Measurements from ENCODE around the gene GINS3.

GINS3 gene

DNA sequence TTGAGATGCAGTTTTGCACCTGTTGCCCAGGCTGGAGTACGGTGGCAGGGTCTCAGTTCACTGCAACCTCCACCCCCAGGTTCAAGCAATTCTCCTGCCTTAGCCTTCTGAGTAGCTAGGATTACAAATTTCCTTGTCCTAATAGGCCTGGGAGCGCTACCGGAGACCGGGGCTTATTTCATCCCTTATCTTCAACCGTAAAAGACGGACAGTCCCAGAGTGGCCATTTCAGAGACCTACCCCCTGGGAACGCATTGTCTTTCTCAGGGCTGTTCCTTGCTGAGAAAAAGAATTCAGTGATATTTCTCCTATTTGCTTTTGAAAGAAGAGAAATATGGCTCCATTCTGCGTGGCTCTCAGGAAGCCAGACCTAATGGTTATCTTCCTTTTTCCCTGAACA is 39.6 kb upstream of the GINS3 start:
- Histone ChIP-seq H3K23ac (ENCODE audit: low read length) (no peak overlapping the region), H2BK15ac (replicated peaks; ENCODE audit: low read depth) (no peak overlapping the region), H3K79me1 (ENCODE audit: low read length) (no peaks in the 10 kb centered on the region), H2AK5ac (ENCODE audit: low read length) (no peak overlapping the region), H3K36me3 (ENCODE audit: control insufficient read depth, insufficient read depth, low read length) (no peaks in the 10 kb centered on the region), H3K4ac (ENCODE audit: low read depth, low read length) (no peak overlapping the region), H2BK120ac (ENCODE audit: low read depth, low read length) (no peak overlapping the region), H3K4me3 (ENCODE audit: low read length) (no peak overlapping the region), H4K8ac (ENCODE audit: low read depth, low read length) (no peak overlapping the region), H2BK5ac (ENCODE audit: low read length) (no peak overlapping the region), H3K4me2 (ENCODE audit: low read length) (no peak overlapping the region), H3K27me3 (ENCODE audit: insufficient read depth, low read length, poor library complexity) (no peaks in the 10 kb centered on the region), H3K4me1 (ENCODE audit: control insufficient read depth, low read depth, low read length) (no peaks in the 10 kb centered on the region), H3K9ac (ENCODE audit: low read length) (no peak overlapping the region), H4K5ac (ENCODE audit: low read length) (no peak overlapping the region), H3K79me2 (ENCODE audit: control insufficient read depth, insufficient read depth, low read length) (no peaks in the 10 kb centered on the region), H3K18ac (ENCODE audit: low read length) (no peak overlapping the region), H3K56ac (ENCODE audit: low read length) (no peak overlapping the region), H3K27ac (ENCODE audit: low read depth, low read length) (no peak overlapping the region)
- no peak for DNase-seq
- WGBS (ENCODE audit: extremely low coverage, insufficient coverage, low lambda C conversion rate) = no CpG with 5 or more reads among the region's 8 CpGs

DNA sequence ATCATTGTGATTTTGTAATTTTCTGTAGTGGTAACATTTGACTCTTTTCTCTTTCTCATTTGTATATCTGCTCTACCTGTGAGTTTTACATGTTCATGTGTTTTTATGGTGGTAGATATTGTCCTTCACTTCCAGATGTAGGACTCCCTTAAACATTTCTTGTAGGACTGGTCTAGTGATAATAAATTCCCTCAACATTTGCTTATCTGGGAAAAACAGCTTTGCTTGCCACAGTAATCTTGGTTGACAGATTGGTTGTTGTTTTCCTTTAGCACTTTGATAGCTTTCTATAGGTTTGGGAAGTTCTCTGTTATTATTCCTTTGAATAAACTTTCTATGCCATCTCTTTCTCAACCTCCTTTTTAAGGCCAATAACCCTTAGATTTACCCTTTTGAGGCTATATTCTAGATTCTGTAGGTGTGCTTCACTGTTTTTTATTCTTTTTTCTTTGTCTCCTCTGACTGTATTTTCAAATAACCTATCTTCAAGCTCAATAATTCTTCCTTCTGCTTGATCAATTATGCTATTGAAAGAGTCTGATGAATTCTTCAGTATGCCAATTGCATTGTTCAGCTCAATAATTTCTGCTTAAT is 32.1 kb upstream of the GINS3 start:
- H3K27me3 ChIP-seq (ENCODE audit: insufficient read depth, low read length, poor library complexity) = no peaks in the 10 kb centered on the region
- no peak overlapping the region for H2AK5ac ChIP-seq (ENCODE audit: low read length)
- no peaks in the 10 kb centered on the region for H3K36me3 ChIP-seq (ENCODE audit: control insufficient read depth, insufficient read depth, low read length)
- no peak overlapping the region for H3K56ac ChIP-seq (ENCODE audit: low read length)
- H2BK5ac ChIP-seq (ENCODE audit: low read length) = no peak overlapping the region
- no peak overlapping the region for H2BK120ac ChIP-seq (ENCODE audit: low read depth, low read length)
- no peak for DNase-seq
- H3K18ac ChIP-seq (ENCODE audit: low read length) = no peak overlapping the region
- no peak overlapping the region for H4K8ac ChIP-seq (ENCODE audit: low read depth, low read length)
- H3K9ac ChIP-seq (ENCODE audit: low read length) = no peak overlapping the region
- H2BK15ac ChIP-seq (replicated peaks; ENCODE audit: low read depth) = no peak overlapping the region
- no peaks in the 10 kb centered on the region for H3K79me1 ChIP-seq (ENCODE audit: low read length)
- no peak overlapping the region for H3K23ac ChIP-seq (ENCODE audit: low read length)
- no peak overlapping the region for H3K27ac ChIP-seq (ENCODE audit: low read depth, low read length)
- H3K4me3 ChIP-seq (ENCODE audit: low read length) = no peak overlapping the region
- H3K4me1 ChIP-seq (ENCODE audit: control insufficient read depth, low read depth, low read length) = no peaks in the 10 kb centered on the region
- no peak overlapping the region for H4K5ac ChIP-seq (ENCODE audit: low read length)
- H3K79me2 ChIP-seq (ENCODE audit: control insufficient read depth, insufficient read depth, low read length) = no peaks in the 10 kb centered on the region
- no peak overlapping the region for H3K4ac ChIP-seq (ENCODE audit: low read depth, low read length)
- H3K4me2 ChIP-seq (ENCODE audit: low read length) = no peak overlapping the region

DNA sequence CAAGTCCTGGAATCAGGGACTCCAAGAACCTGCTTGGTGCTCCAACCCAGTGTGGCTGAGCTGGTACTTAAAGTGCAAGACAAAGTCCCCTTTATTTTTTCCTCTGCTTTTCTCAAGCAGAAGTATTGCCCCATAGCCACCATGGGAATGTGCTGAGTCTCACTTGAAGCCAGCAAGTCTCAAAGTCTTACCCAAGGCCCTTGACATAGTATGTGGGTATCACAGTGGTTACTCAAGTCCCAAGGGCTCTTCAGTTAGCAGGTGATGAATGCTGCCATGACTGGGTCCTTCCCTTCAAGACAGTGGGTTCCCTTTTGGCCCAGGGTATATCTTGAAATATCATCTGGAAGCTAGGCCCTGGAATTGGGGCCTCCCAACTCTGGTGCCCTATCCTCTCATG is 30.5 kb upstream of the GINS3 start:
- H3K79me1 ChIP-seq (ENCODE audit: low read length) = no peaks in the 10 kb centered on the region
- no peak overlapping the region for H3K4me2 ChIP-seq (ENCODE audit: low read length)
- H3K4me3 ChIP-seq (ENCODE audit: low read length) = no peak overlapping the region
- H3K56ac ChIP-seq (ENCODE audit: low read length) = no peak overlapping the region
- H3K9ac ChIP-seq (ENCODE audit: low read length) = no peak overlapping the region
- no peak overlapping the region for H3K18ac ChIP-seq (ENCODE audit: low read length)
- no peak overlapping the region for H2BK5ac ChIP-seq (ENCODE audit: low read length)
- H2AK5ac ChIP-seq (ENCODE audit: low read length) = no peak overlapping the region
- no peak overlapping the region for H4K5ac ChIP-seq (ENCODE audit: low read length)
- no peak overlapping the region for H3K23ac ChIP-seq (ENCODE audit: low read length)
- no peak overlapping the region for H2BK15ac ChIP-seq (replicated peaks; ENCODE audit: low read depth)
- H3K4ac ChIP-seq (ENCODE audit: low read depth, low read length) = no peak overlapping the region
- H3K79me2 ChIP-seq (ENCODE audit: control insufficient read depth, insufficient read depth, low read length) = no peaks in the 10 kb centered on the region
- H2BK120ac ChIP-seq (ENCODE audit: low read depth, low read length) = no peak overlapping the region
- no peak for DNase-seq
- H3K36me3 ChIP-seq (ENCODE audit: control insufficient read depth, insufficient read depth, low read length) = no peaks in the 10 kb centered on the region
- H3K27me3 ChIP-seq (ENCODE audit: insufficient read depth, low read length, poor library complexity) = no peaks in the 10 kb centered on the region
- no peaks in the 10 kb centered on the region for H3K4me1 ChIP-seq (ENCODE audit: control insufficient read depth, low read depth, low read length)
- H4K8ac ChIP-seq (ENCODE audit: low read depth, low read length) = no peak overlapping the region
- H3K27ac ChIP-seq (ENCODE audit: low read depth, low read length) = no peak overlapping the region

DNA sequence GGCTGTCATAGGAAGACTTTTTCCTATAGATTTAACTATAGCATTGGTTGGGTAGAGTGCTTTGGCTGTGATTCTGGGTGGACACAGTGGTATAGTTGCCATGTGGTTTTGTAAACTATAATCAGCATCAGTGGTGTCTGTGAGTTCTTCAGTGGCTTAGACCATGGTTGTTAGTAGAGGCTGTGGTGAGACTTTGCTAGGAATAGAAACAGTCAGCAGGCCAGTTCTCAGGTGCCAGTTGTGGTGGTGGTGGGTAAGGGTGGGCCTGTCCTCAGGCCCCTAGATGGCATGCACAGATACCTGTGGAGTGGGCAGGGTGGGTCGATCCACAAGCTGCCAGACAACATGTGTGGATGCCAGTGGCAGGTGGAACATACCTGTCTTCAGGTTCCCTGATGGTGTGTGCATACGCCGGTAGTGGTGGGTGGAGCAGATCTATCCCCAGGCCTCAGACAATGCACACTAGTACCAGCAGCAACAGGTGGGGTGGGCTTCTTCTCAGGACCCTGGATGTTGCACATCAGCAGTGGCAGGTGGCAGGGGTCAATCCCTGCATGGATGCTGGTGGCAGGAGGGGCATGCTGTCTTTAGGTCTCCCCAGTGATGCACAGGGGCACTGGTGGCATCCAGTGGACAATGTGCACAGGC is 28.4 kb upstream of the GINS3 start:
- Histone ChIP-seq H3K27me3 (ENCODE audit: insufficient read depth, low read length, poor library complexity) (no peaks in the 10 kb centered on the region), H3K4me2 (ENCODE audit: low read length) (no peak overlapping the region), H3K36me3 (ENCODE audit: control insufficient read depth, insufficient read depth, low read length) (no peaks in the 10 kb centered on the region), H3K18ac (ENCODE audit: low read length) (no peak overlapping the region), H3K79me2 (ENCODE audit: control insufficient read depth, insufficient read depth, low read length) (no peaks in the 10 kb centered on the region), H3K27ac (ENCODE audit: low read depth, low read length) (no peak overlapping the region), H3K4me3 (ENCODE audit: low read length) (no peak overlapping the region), H2AK5ac (ENCODE audit: low read length) (no peak overlapping the region), H2BK5ac (ENCODE audit: low read length) (no peak overlapping the region), H4K8ac (ENCODE audit: low read depth, low read length) (no peak overlapping the region), H3K56ac (ENCODE audit: low read length) (no peak overlapping the region), H2BK15ac (replicated peaks; ENCODE audit: low read depth) (no peak overlapping the region), H3K4me1 (ENCODE audit: control insufficient read depth, low read depth, low read length) (no peaks in the 10 kb centered on the region), H4K5ac (ENCODE audit: low read length) (no peak overlapping the region), H3K9ac (ENCODE audit: low read length) (no peak overlapping the region), H2BK120ac (ENCODE audit: low read depth, low read length) (no peak overlapping the region), H3K23ac (ENCODE audit: low read length) (no peak overlapping the region), H3K4ac (ENCODE audit: low read depth, low read length) (no peak overlapping the region), H3K79me1 (ENCODE audit: low read length) (no peaks in the 10 kb centered on the region)
- no peak for DNase-seq
- WGBS (ENCODE audit: extremely low coverage, insufficient coverage, low lambda C conversion rate) = no CpG with 5 or more reads among the region's 3 CpGs

DNA sequence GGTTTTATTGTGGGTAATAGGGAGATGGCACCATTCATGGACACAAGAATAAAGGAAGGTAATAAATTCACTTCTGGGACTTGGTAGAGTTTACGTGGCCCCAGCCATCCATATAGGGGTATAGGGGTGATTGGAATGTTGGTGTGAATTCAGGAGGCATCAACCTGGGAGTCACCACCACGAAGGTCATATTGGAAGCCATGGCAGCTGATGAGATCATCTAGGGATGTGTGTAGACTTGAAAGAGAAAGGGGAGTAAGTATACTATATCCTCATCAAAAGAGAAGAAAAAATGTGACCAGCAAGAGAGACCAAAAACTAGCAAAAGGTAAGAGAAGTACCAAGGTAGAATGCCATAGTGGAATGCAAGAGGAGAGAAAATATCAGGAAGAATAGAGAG is 26.6 kb upstream of the GINS3 start:
- Histone ChIP-seq H3K79me1 (ENCODE audit: low read length) (no peaks in the 10 kb centered on the region), H3K79me2 (ENCODE audit: control insufficient read depth, insufficient read depth, low read length) (no peaks in the 10 kb centered on the region), H3K18ac (ENCODE audit: low read length) (no peak overlapping the region), H3K9ac (ENCODE audit: low read length) (no peak overlapping the region), H2BK15ac (replicated peaks; ENCODE audit: low read depth) (no peak overlapping the region), H4K5ac (ENCODE audit: low read length) (no peak overlapping the region), H3K4ac (ENCODE audit: low read depth, low read length) (no peak overlapping the region), H3K4me1 (ENCODE audit: control insufficient read depth, low read depth, low read length) (no peaks in the 10 kb centered on the region), H3K27ac (ENCODE audit: low read depth, low read length) (no peak overlapping the region), H2BK120ac (ENCODE audit: low read depth, low read length) (no peak overlapping the region), H3K27me3 (ENCODE audit: insufficient read depth, low read length, poor library complexity) (no peaks in the 10 kb centered on the region), H3K36me3 (ENCODE audit: control insufficient read depth, insufficient read depth, low read length) (no peaks in the 10 kb centered on the region), H2AK5ac (ENCODE audit: low read length) (no peak overlapping the region), H3K56ac (ENCODE audit: low read length) (no peak overlapping the region), H3K23ac (ENCODE audit: low read length) (no peak overlapping the region), H3K4me3 (ENCODE audit: low read length) (no peak overlapping the region), H4K8ac (ENCODE audit: low read depth, low read length) (no peak overlapping the region), H2BK5ac (ENCODE audit: low read length) (no peak overlapping the region), H3K4me2 (ENCODE audit: low read length) (no peak overlapping the region)
- no CpG with 5 or more reads among the region's 2 CpGs for WGBS (ENCODE audit: extremely low coverage, insufficient coverage, low lambda C conversion rate)
- no peak for DNase-seq

All from mesendoderm (in vitro differentiated cells).